HCT116 (cell line): Measurements from ENCODE around the gene CCDC134. TPM values are rescaled to one million over a fixed set of nuclear protein-coding genes. Genes with fewer than 3 reads are reported as not detected.

Source experiments
- ATAC-seq: fragments of 200-7000 bp; cut with Tn5 transposase; 2 replicates; pipeline ENCODE4 v1.9.1; 2020; ENCODE audit warnings: mild to moderate bottlenecking, moderate library complexity
- BruUV-seq: library from RNA; stranded (reverse); fragments of 400-500 nt; replicated peaks from 2 replicates; lab custom pipeline; 2021; lab: Mats Ljungman, UMichigan
- CTCF ChIA-PET: fragments of 300-600 bp; sonication (Branson Sonifier 250); formaldehyde crosslinking; loops from one replicate; lab custom pipeline; 2021; ENCODE audit warnings: antibody characterized with exemption; lab: Charles Lee
- POLR2A ChIA-PET: fragments of 300-600, 350-600 bp; sonication (Branson Sonifier 250); formaldehyde crosslinking; loops from one replicate; lab custom pipeline; 2021; ENCODE audit warnings: antibody characterized with exemption; lab: Charles Lee
- RAD21 ChIA-PET, 2 experiments: fragments of 300-600 bp; sonication (Branson Sonifier 250); formaldehyde crosslinking; loops; one replicate each; lab custom pipeline; 2023; ENCODE audit warnings: low total read pairs in 2 of 2; ENCODE audit not compliant: uncharacterized antibody in 2 of 2, unreplicated experiment in 2 of 2, low non-redundant PET in 1 of 2; lab: Charles Lee
- DNase-seq: peaks from one replicate; pipeline ENCODE4 v3.0.0-alpha.2; 2010; ENCODE audit warnings: low read depth, low spot score
- H2AFZ ChIP-seq: fragments of 200-600 bp; shearing (Covaris generic), sonication (generic); 2 replicates; pipeline ENCODE4 v1.6.1; 2017; ENCODE audit warnings: low read depth, mixed run types, mixed read lengths, antibody characterized with exemption, low read length; ENCODE audit not compliant: poor library complexity, severe bottlenecking
- H3K27ac ChIP-seq: 2 replicates; pipeline ENCODE4 v1.5.1; 2012; ENCODE audit warnings: low read depth, low read length
- H3K27me3 ChIP-seq: fragments of 200-600 bp; sonication (generic); 2 replicates; pipeline ENCODE4 v1.6.1; 2016; ENCODE audit warnings: mixed run types, low read length, mixed read lengths; ENCODE audit not compliant: insufficient read depth
- H3K36me3 ChIP-seq, 2 experiments: fragments of 200-500 bp in 1 of 2; fragments of 200-600 bp in 1 of 2; sonication (Bioruptor generic) in 1 of 2; sonication (generic) in 1 of 2; 2 replicates each; pipeline versions ENCODE4 v1.5.1 to v1.6.1; 2014 to 2016; ENCODE audit warnings: low read length in 2 of 2, inconsistent platforms in 1 of 2, mixed read lengths in 1 of 2, mixed run types in 1 of 2; ENCODE audit not compliant: insufficient read depth in 2 of 2, control insufficient read depth in 1 of 2
- H3K4me1 ChIP-seq, 2 experiments: fragments of 200-600 bp in 1 of 2; sonication (generic) in 1 of 2; 2 replicates each; pipeline versions ENCODE4 v1.5.1 to v1.6.1; 2012 to 2017; ENCODE audit warnings: low read length in 2 of 2, inconsistent platforms in 1 of 2, mild to moderate bottlenecking in 1 of 2, mixed read lengths in 1 of 2, mixed run types in 1 of 2, moderate library complexity in 1 of 2; ENCODE audit not compliant: insufficient read depth in 2 of 2, control insufficient read depth in 1 of 2
- H3K4me2 ChIP-seq: fragments of 200-600 bp; sonication (generic); 2 replicates; pipeline ENCODE4 v1.6.1; 2017; ENCODE audit warnings: mixed run types, low read length, mixed read lengths
- H3K4me3 ChIP-seq, 2 experiments: fragments of 200-600 bp in 1 of 2; sonication (generic) in 1 of 2; replicated peaks in 1 of 2; 2 replicates each; pipeline ENCODE4 v1.5.1; 2011 to 2016; ENCODE audit warnings: low read length in 2 of 2, control low read depth in 1 of 2, low read depth in 1 of 2, mild to moderate bottlenecking in 1 of 2, mixed read lengths in 1 of 2, mixed run types in 1 of 2
- H3K79me2 ChIP-seq: fragments of 200-600 bp; sonication (generic); 2 replicates; pipeline ENCODE4 v1.6.1; 2017; ENCODE audit warnings: mild to moderate bottlenecking, mixed run types, low read length, moderate library complexity, mixed read lengths; ENCODE audit not compliant: insufficient read depth
- H3K9ac ChIP-seq: fragments of 200-600 bp; sonication (generic); 2 replicates; pipeline ENCODE4 v1.6.1; 2016; ENCODE audit warnings: low read length, mixed read lengths
- H3K9me2 ChIP-seq: fragments of 200-600 bp; sonication (generic), shearing (Covaris generic); 2 replicates; pipeline ENCODE4 v1.6.1; 2017; ENCODE audit warnings: mixed run types, mild to moderate bottlenecking, moderate library complexity; ENCODE audit not compliant: insufficient read depth
- H3K9me3 ChIP-seq, 2 experiments: fragments of 200-500 bp in 1 of 2; fragments of 200-600 bp in 1 of 2; sonication (Bioruptor generic) in 1 of 2; sonication (generic) in 1 of 2; 2 replicates each; pipeline ENCODE4 v1.6.1; 2014 to 2017; ENCODE audit warnings: low read length in 2 of 2, mixed read lengths in 2 of 2, inconsistent platforms in 1 of 2, low read depth in 1 of 2, mild to moderate bottlenecking in 1 of 2, mixed run types in 1 of 2, moderate library complexity in 1 of 2; ENCODE audit not compliant: control insufficient read depth in 1 of 2, insufficient read depth in 1 of 2
- H4K20me1 ChIP-seq: fragments of 200-600 bp; sonication (generic), shearing (Covaris generic); 2 replicates; pipeline ENCODE4 v1.6.1; 2017; ENCODE audit warnings: mixed run types, mild to moderate bottlenecking, moderate library complexity; ENCODE audit not compliant: insufficient read depth
- CBX3 ChIP-seq: IDR thresholded peaks from 2 replicates; pipeline ENCODE4 v1.6.1; 2012; ENCODE audit warnings: low read depth
- CEBPB ChIP-seq: IDR thresholded peaks from 2 replicates; pipeline ENCODE4 v1.6.1; 2012; ENCODE audit warnings: low read depth
- EGR1 ChIP-seq: IDR thresholded peaks from 2 replicates; pipeline ENCODE4 v1.6.1; 2012; ENCODE audit warnings: low read depth
- FOSL1 ChIP-seq: IDR thresholded peaks from 2 replicates; pipeline ENCODE4 v1.6.1; 2012; ENCODE audit warnings: low read depth
- REST ChIP-seq: IDR thresholded peaks from 2 replicates; pipeline ENCODE4 v1.6.1; 2012; ENCODE audit warnings: low read depth
- YY1 ChIP-seq: IDR thresholded peaks from 2 replicates; pipeline ENCODE4 v1.6.1; 2011; ENCODE audit warnings: low read length, low read depth, moderate library complexity, mild to moderate bottlenecking; ENCODE audit not compliant: insufficient replicate concordance; ENCODE audit errors: extremely low read depth
- ZFX ChIP-seq: fragments of 450-650 bp; IDR thresholded peaks from 2 replicates; pipeline ENCODE4 v1.6.1; 2017
- intact Hi-C: fragments of 100-400 bp; cut with micrococcal nuclease; formaldehyde crosslinking; loops from 2 replicates; pipeline ENCODE4 v1.10.0; 2022
- total RNA-seq: library from RNA; stranded (reverse); gene quantifications from one replicate; pipeline ENCODE4 v1.2.1, GENCODE V29; 2021; ENCODE audit not compliant: unreplicated experiment
- TF ChIP-seq, protein P1 (sequence below): IDR thresholded peaks from 2 replicates; pipeline ENCODE4 v1.6.1; 2012

The CCDC134 gene
- total RNA-seq, 1 experiment from 2014 or later = 15.8 TPM

DNA sequence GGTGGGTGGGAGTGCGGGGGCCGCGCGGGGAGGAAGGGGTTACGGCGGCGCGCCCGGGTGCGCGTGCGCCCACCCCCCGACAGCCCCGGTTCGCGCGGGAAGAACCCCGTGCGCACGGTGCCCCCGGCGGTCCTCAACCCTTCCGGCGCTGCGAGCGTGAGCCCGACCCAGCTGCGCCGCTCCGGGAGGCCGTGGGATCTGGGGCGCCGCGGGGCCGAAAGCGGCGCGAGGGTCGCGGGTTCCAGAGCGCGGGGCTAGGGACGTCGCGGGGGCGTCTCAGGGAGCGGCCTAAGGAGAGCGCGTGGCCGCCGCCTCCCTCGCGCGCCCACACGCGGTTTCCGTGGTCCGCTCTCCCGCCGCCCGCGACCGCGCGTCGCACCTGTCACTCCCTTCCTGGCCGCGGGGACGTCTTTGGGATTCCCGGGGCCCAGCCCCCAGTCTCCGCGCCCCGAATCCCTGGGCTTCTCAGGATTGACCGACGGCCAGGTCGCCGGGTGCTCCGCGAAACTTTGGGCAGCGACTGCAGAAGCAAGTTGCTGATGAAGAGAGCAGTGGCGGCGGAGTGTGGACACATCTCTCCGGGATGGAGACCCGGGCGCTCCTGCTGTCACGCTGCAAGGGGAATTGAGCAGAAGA is 33.0 kb downstream of the CCDC134 start:
- no TSS peak for BruUV-seq
- Histone ChIP-seq H2AFZ (no peak overlapping the region), H3K9me2 (no peaks in the 10 kb centered on the region), H4K20me1 (no peaks in the 10 kb centered on the region), H3K27me3 (no peaks in the 10 kb centered on the region), H3K36me3 (peaks cover 3 to 10% of the 10 kb centered on the region in 2 experiments; a peak in 2 of 4 replicates), H3K4me3 (peak overlapping the region; percentile 78 to 85), H3K9me3 (no peaks in the 10 kb centered on the region), H3K9ac (peak overlapping the region; percentile 87), H3K27ac (peak overlapping the region; percentile 89), H3K4me1 (peaks cover 18 to 30% of the 10 kb centered on the region in 2 experiments), H3K4me2 (peak overlapping the region; percentile 95), H3K79me2 (peaks cover 43% of the 10 kb centered on the region)
- ATAC-seq (peak; percentile 14), DNase-seq (no peak)
- CTCF ChIA-PET = interaction anchor here (0.8 to 1.4 kb wide), 8 partner anchors 11 to 167 kb away, joined by 3 to 11 read pairs (median 4); partner anchors contain the start of gene CENPM
- TF ChIP-seq FOSL1 (no peak), REST (no peak), ZFX (peak; percentile 73; the same call in 1 of the 2 replicates), EGR1 (no peak), CBX3 (no peak), YY1 (no peak), CEBPB (no peak)
- TF ChIP-seq, protein P1, sequence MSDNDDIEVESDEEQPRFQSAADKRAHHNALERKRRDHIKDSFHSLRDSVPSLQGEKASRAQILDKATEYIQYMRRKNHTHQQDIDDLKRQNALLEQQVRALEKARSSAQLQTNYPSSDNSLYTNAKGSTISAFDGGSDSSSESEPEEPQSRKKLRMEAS = peak; percentile 70; the same call in 1 of the 2 replicates
- POLR2A ChIA-PET = interaction anchor here (0.6 to 1.4 kb wide), 4 partner anchors 8 to 183 kb away, joined by 3 to 8 read pairs (median 4); partner anchors contain the start of gene CCDC134
- intact Hi-C loops = no loop called here
- RAD21 ChIA-PET = interaction anchor here in 1 of 2 experiments (1.0 kb wide), 1 partner anchor 113 kb away, joined by 3 read pairs; the partner anchor contains the start of gene CENPM
